HEK293 (cell line): ENCODE measurements around the gene ZNF594.
"Not testable (repeated sequence)": the region's sequence is repeated elsewhere in the genome, so short reads cannot be mapped to it uniquely, and the experiment has no call there.

ENCODE experiments used
- CTCF ChIA-PET: fragments of 350-600 bp; formaldehyde crosslinking; extraction: SDS; loops from one replicate; lab custom pipeline; 2021; ENCODE audit warnings: antibody characterized with exemption; lab: Yijun Ruan, JAX
- POLR2A ChIA-PET: fragments of 300-600 bp; formaldehyde crosslinking; extraction: SDS; loops from one replicate; lab custom pipeline; 2020; ENCODE audit warnings: antibody characterized with exemption, inconsistent platforms; lab: Yijun Ruan, JAX
- H3K27ac ChIP-seq: fragments of 200-500 bp; sonication (Bioruptor generic); 2 replicates; pipeline ENCODE4 v1.5.1; 2014; ENCODE audit warnings: low read depth, low read length, control low read depth, inconsistent platforms; ENCODE audit errors: extremely low read depth
- H3K36me3 ChIP-seq, 2 experiments: fragments of 200-500 bp in 1 of 2; sonication (Bioruptor generic) in 1 of 2; 1 replicate in 1 of 2; 2 replicates in 1 of 2; pipeline ENCODE4 v1.5.1; 2014 to 2017; ENCODE audit warnings: inconsistent platforms in 2 of 2, low read length in 2 of 2; ENCODE audit not compliant: control insufficient read depth in 2 of 2, insufficient read depth in 1 of 2
- H3K4me1 ChIP-seq: fragments of 200-500 bp; sonication (Bioruptor generic); 2 replicates; pipeline ENCODE4 v1.5.1; 2014; ENCODE audit warnings: mild to moderate bottlenecking, low read length, inconsistent platforms; ENCODE audit not compliant: control insufficient read depth, insufficient read depth
- H3K4me3 ChIP-seq: 2 replicates; pipeline ENCODE4 v1.5.1; 2011; ENCODE audit warnings: low read depth, mild to moderate bottlenecking, control low read depth, low read length, moderate library complexity
- H3K9me3 ChIP-seq: fragments of 200-500 bp; sonication (Bioruptor generic); 2 replicates; pipeline ENCODE4 v1.5.1; 2014; ENCODE audit warnings: low read depth, low read length, inconsistent platforms; ENCODE audit not compliant: control insufficient read depth, insufficient read depth
- BCL6B ChIP-seq: fragments of 450-650 bp; formaldehyde crosslinking; IDR thresholded peaks from 2 replicates; pipeline ENCODE4 v1.5.1; 2017; ENCODE audit warnings: missing biosample characterization, missing genetic modification characterization
- KLF7 ChIP-seq: fragments of 450-650 bp; formaldehyde crosslinking; IDR thresholded peaks from 2 replicates; pipeline ENCODE4 v1.5.1; 2016; ENCODE audit warnings: missing biosample characterization, missing genetic modification characterization, borderline replicate concordance
- KLF8 ChIP-seq: fragments of 450-650 bp; formaldehyde crosslinking; IDR thresholded peaks from 2 replicates; pipeline ENCODE4 v1.5.1; 2016; ENCODE audit warnings: missing biosample characterization, missing genetic modification characterization
- SP3 ChIP-seq: fragments of 450-650 bp; formaldehyde crosslinking; IDR thresholded peaks from 2 replicates; pipeline ENCODE4 v1.5.1; 2016; ENCODE audit warnings: missing biosample characterization, missing genetic modification characterization
- ZFHX2 ChIP-seq: fragments of 450-650 bp; formaldehyde crosslinking; conservative IDR thresholded peaks from 2 replicates; pipeline ENCODE4 v1.5.1; 2016; ENCODE audit warnings: missing biosample characterization, missing genetic modification characterization
- ZFP41 ChIP-seq: fragments of 450-650 bp; formaldehyde crosslinking; IDR thresholded peaks from 2 replicates; pipeline ENCODE4 v1.5.1; 2016; ENCODE audit warnings: missing biosample characterization, missing genetic modification characterization, borderline replicate concordance
- ZFP69B ChIP-seq: fragments of 450-650 bp; formaldehyde crosslinking; IDR thresholded peaks from 2 replicates; pipeline ENCODE4 v1.5.1; 2016; ENCODE audit warnings: missing biosample characterization, missing genetic modification characterization
- ZNF155 ChIP-seq: fragments of 450-650 bp; formaldehyde crosslinking; IDR thresholded peaks from 2 replicates; pipeline ENCODE4 v1.5.1; 2016; ENCODE audit warnings: missing biosample characterization, missing genetic modification characterization
- ZNF433 ChIP-seq: fragments of 450-650 bp; formaldehyde crosslinking; IDR thresholded peaks from 2 replicates; pipeline ENCODE4 v1.5.1; 2016; ENCODE audit warnings: missing biosample characterization, missing genetic modification characterization, low read depth
- ZNF501 ChIP-seq: fragments of 450-650 bp; formaldehyde crosslinking; IDR thresholded peaks from 2 replicates; pipeline ENCODE4 v1.5.1; 2016; ENCODE audit warnings: missing biosample characterization, missing genetic modification characterization
- ZNF549 ChIP-seq: fragments of 450-650 bp; IDR thresholded peaks from 2 replicates; pipeline ENCODE4 v1.5.1; 2018; ENCODE audit warnings: missing biosample characterization, missing genetic modification characterization, mild to moderate bottlenecking, inconsistent platforms, moderate library complexity
- ZNF658 ChIP-seq: fragments of 450-650 bp; formaldehyde crosslinking; IDR thresholded peaks from 2 replicates; pipeline ENCODE4; 2016; ENCODE audit warnings: missing biosample characterization, missing genetic modification characterization
- ZSCAN16 ChIP-seq: fragments of 450-650 bp; formaldehyde crosslinking; IDR thresholded peaks from 2 replicates; pipeline ENCODE4 v1.5.1; 2016; ENCODE audit warnings: missing biosample characterization, missing genetic modification characterization
- TF ChIP-seq, protein P1 (sequence below): fragments of 450-650 bp; formaldehyde crosslinking; IDR thresholded peaks from 2 replicates; pipeline ENCODE4 v1.5.1; 2017; ENCODE audit warnings: missing biosample characterization, missing genetic modification characterization

ZNF594 gene

DNA sequence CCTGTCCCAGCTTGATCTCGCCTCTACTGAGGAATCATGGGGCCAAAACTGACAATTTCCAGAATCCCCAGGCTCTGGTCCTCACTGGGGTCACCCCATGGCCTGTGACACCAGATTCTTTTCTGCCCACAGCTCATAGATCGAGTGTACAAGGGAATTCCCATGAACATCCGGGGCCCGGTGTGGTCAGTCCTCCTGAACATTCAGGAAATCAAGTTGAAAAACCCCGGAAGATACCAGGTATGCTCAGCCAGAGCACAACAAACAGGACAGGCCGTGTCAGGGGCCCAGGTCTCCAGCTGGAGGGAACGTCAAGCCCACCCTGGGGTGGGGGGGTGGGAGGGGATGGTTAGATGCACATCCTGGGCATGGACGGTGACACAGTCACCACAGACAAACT, 58.4 kb downstream of the ZNF594 start:
- Histone ChIP-seq H3K4me3 (no peak overlapping the region), H3K27ac (no peak overlapping the region), H3K9me3 (no peaks in the 10 kb centered on the region), H3K36me3 (no peaks in the 10 kb centered on the region), H3K4me1 (no peaks in the 10 kb centered on the region)
- TF ChIP-seq KLF7 (tag by site-specific recombination) (no peak), ZNF549 (tag by site-specific recombination) (no peak), ZNF501 (tag by site-specific recombination) (no peak), ZFP69B (tag by site-specific recombination) (no peak), KLF8 (tag by site-specific recombination) (no peak), ZNF155 (tag by site-specific recombination) (no peak), ZFP41 (tag by site-specific recombination) (no peak), BCL6B (tag by site-specific recombination) (no peak), SP3 (no peak), ZNF433 (tag by site-specific recombination) (no peak), ZFHX2 (tag by site-specific recombination) (no peak), ZSCAN16 (tag by site-specific recombination) (no peak), ZNF658 (tag by site-specific recombination) (no peak)
- TF ChIP-seq, protein P1, sequence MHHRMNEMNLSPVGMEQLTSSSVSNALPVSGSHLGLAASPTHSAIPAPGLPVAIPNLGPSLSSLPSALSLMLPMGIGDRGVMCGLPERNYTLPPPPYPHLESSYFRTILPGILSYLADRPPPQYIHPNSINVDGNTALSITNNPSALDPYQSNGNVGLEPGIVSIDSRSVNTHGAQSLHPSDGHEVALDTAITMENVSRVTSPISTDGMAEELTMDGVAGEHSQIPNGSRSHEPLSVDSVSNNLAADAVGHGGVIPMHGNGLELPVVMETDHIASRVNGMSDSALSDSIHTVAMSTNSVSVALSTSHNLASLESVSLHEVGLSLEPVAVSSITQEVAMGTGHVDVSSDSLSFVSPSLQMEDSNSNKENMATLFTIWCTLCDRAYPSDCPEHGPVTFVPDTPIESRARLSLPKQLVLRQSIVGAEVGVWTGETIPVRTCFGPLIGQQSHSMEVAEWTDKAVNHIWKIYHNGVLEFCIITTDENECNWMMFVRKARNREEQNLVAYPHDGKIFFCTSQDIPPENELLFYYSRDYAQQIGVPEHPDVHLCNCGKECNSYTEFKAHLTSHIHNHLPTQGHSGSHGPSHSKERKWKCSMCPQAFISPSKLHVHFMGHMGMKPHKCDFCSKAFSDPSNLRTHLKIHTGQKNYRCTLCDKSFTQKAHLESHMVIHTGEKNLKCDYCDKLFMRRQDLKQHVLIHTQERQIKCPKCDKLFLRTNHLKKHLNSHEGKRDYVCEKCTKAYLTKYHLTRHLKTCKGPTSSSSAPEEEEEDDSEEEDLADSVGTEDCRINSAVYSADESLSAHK: no peak
- POLR2A ChIA-PET: interaction anchor here (0.6 kb wide), 1 partner anchor 16 kb away, joined by 3 read pairs; no protein-coding TSS in a partner anchor
- CTCF ChIA-PET: no interaction called here

DNA sequence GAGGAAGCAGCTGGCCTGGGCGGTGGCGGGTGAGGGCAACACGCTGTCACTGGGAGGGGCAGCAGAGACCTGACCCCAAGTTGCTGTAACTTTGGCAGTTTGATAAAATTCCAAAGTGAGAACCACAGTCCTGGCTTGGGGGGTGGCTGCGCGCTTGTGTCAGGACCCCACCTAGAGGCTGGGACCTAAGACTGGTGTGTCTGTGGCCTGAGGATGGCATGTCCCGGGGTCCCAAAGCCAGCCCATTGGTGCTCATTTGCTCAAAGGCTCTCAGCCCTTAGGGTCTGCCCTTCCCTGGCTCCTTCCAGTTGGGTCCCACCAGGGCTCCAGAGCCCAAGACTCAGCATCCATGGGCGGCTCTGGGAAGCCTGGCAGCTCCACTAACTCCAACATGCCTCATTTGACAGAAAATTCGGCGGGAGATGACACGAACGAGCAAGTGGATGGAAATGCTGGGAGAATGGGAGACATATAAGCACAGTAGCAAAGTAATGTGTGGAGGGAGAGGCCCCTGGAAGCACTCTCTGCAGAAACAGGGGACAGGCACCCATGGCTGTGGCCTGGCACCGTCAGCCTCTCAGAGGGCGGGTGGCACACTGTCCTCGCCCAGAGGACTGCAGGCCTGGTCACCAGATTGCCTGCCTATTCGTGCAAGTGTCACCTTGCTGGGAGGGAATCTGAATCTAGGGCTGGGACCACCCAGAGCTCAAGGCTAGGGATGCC, 59.0 kb downstream of the ZNF594 start:
- CTCF ChIA-PET, H3K4me3 ChIP-seq, H3K27ac ChIP-seq, H3K9me3 ChIP-seq, H3K36me3 ChIP-seq, H3K4me1 ChIP-seq: not testable (repeated sequence)
- POLR2A ChIA-PET: interaction anchor here (0.6 kb wide), 1 partner anchor 15 kb away, joined by 3 read pairs; no protein-coding TSS in a partner anchor

GRCh38 chr17:5131799-5132502, 59.7 kb downstream of the ZNF594 start:
- H3K4me1 ChIP-seq, H3K27ac ChIP-seq, H3K4me3 ChIP-seq, H3K36me3 ChIP-seq, H3K9me3 ChIP-seq, POLR2A ChIA-PET: not testable (repeated sequence)
- CTCF ChIA-PET: interaction anchor here (1.2 kb wide), 1 partner anchor 151 kb away, joined by 7 read pairs; no protein-coding TSS in a partner anchor
